Thyroid gland (tissue), 4 donors: ENCODE data around the gene LONRF3.

Experiments used
- POLR2A ChIP-seq, 2 donors: fragments of 450-650 bp; IDR thresholded peaks; one replicate each; pipeline ENCODE4 v1.6.1; 2017; ENCODE audit warnings: antibody characterized with exemption in 2 of 2, mild to moderate bottlenecking in 2 of 2, moderate library complexity in 1 of 2
- TF ChIP-seq, protein P1 (sequence below), 6 experiments: fragments of 200-600 bp in 3 of 6; fragments of 450-650 bp in 3 of 6; sonication (generic) in 3 of 6; IDR thresholded peaks; one replicate each; pipeline ENCODE4 v1.5.1; 2016 to 2019; ENCODE audit warnings: antibody characterized with exemption in 6 of 6, mild to moderate bottlenecking in 2 of 6, inconsistent platforms in 1 of 6, moderate library complexity in 1 of 6

DNA sequence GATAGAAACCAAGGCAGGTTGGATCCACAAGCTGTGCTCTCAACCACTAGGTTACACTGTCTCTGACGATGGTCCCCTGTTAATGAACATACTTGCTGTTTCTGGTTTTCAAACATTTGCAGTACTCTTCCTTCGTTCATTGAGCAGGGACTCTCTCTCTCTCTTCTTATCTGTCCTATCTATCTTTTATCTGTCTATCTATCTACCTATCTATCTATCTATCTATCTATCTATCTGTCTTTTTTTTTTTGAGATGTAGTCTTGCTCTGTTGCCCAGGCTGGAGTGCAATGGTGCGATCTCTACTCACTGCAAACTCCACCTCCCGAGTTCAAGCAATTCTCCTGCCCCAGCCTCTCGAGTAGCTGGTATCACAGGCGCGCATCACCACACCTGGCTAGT is 89.0 kb downstream of the LONRF3 start:
- no peak for TF ChIP-seq POLR2A (IDR thresholded peaks at IDR 0.05)
- TF ChIP-seq, protein P1, sequence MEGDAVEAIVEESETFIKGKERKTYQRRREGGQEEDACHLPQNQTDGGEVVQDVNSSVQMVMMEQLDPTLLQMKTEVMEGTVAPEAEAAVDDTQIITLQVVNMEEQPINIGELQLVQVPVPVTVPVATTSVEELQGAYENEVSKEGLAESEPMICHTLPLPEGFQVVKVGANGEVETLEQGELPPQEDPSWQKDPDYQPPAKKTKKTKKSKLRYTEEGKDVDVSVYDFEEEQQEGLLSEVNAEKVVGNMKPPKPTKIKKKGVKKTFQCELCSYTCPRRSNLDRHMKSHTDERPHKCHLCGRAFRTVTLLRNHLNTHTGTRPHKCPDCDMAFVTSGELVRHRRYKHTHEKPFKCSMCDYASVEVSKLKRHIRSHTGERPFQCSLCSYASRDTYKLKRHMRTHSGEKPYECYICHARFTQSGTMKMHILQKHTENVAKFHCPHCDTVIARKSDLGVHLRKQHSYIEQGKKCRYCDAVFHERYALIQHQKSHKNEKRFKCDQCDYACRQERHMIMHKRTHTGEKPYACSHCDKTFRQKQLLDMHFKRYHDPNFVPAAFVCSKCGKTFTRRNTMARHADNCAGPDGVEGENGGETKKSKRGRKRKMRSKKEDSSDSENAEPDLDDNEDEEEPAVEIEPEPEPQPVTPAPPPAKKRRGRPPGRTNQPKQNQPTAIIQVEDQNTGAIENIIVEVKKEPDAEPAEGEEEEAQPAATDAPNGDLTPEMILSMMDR (IDR thresholded peaks at IDR 0.05): no peak
